ENCODE data around the gene MID1IP1. TPM values are rescaled to one million over a fixed set of nuclear protein-coding genes. Genes with fewer than 3 reads are reported as not detected.

The MID1IP1 gene
- total RNA-seq, 1 donor from 2014 or later: 32.7 TPM

- TF ChIP-seq, protein P1, sequence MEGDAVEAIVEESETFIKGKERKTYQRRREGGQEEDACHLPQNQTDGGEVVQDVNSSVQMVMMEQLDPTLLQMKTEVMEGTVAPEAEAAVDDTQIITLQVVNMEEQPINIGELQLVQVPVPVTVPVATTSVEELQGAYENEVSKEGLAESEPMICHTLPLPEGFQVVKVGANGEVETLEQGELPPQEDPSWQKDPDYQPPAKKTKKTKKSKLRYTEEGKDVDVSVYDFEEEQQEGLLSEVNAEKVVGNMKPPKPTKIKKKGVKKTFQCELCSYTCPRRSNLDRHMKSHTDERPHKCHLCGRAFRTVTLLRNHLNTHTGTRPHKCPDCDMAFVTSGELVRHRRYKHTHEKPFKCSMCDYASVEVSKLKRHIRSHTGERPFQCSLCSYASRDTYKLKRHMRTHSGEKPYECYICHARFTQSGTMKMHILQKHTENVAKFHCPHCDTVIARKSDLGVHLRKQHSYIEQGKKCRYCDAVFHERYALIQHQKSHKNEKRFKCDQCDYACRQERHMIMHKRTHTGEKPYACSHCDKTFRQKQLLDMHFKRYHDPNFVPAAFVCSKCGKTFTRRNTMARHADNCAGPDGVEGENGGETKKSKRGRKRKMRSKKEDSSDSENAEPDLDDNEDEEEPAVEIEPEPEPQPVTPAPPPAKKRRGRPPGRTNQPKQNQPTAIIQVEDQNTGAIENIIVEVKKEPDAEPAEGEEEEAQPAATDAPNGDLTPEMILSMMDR (IDR thresholded peaks at IDR 0.05): no peak
- H3K27ac Mint-ChIP-seq (ENCODE audit: unreplicated experiment): no peak overlapping the region
- DNase-seq (ENCODE audit: low spot score): no peak
- no peaks in the 10 kb centered on the region for H3K36me3 Mint-ChIP-seq (ENCODE audit: low read depth)
- no peaks in the 10 kb centered on the region for H3K27me3 Mint-ChIP-seq (ENCODE audit: low read depth)
- H3K9me3 Mint-ChIP-seq (ENCODE audit: low read depth): peaks cover 4% of the 10 kb centered on the region
- no peaks in the 10 kb centered on the region for H3K4me1 Mint-ChIP-seq (ENCODE audit: low read depth)
- H3K4me3 Mint-ChIP-seq (ENCODE audit: unreplicated experiment): no peak overlapping the region
These were observed 53.0 kb downstream of the MID1IP1 start for GRCh38 chrX:38854305-38854704.

Other genes starting within 250 kb of the MID1IP1 start
- gene TSPAN7, start 239.9 kb upstream of the MID1IP1 start, total RNA-seq: 0.56 TPM in 1 of 3 replicates, not detected in the others

All from chondrocyte (in vitro differentiated cells).